Calu3 (cell line): ENCODE results near the gene CRHR1. TPM values are rescaled to one million over a fixed set of nuclear protein-coding genes. Genes with fewer than 3 reads are reported as not detected.

Experiments
- BruUV-seq: library from RNA; stranded (reverse); fragments of 400-500 nt; replicated peaks from 2 replicates; lab custom pipeline; 2021; lab: Mats Ljungman, UMichigan
- CTCF ChIA-PET: fragments of 300-600 bp; sonication (Branson Sonifier 250); formaldehyde crosslinking; loops from one replicate; lab custom pipeline; 2022; ENCODE audit warnings: antibody characterized with exemption; lab: Charles Lee
- DNase-seq: peaks from one replicate; pipeline ENCODE4 v3.0.0; 2022
- H3K27ac Mint-ChIP-seq: one replicate; pipeline ENCODE4 v1.8.0; 2022; ENCODE audit warnings: mixed read lengths; ENCODE audit not compliant: unreplicated experiment
- H3K27me3 Mint-ChIP-seq: one replicate; pipeline ENCODE4 v1.8.0; 2022; ENCODE audit warnings: mixed read lengths; ENCODE audit not compliant: unreplicated experiment
- H3K36me3 Mint-ChIP-seq: one replicate; pipeline ENCODE4 v1.8.0; 2022; ENCODE audit warnings: mild to moderate bottlenecking, moderate library complexity, mixed read lengths; ENCODE audit not compliant: insufficient read depth, unreplicated experiment
- H3K4me1 Mint-ChIP-seq: one replicate; pipeline ENCODE4 v1.8.0; 2022; ENCODE audit warnings: mild to moderate bottlenecking, low read depth, mixed read lengths; ENCODE audit not compliant: unreplicated experiment
- H3K4me3 Mint-ChIP-seq: one replicate; pipeline ENCODE4 v1.8.0; 2022; ENCODE audit warnings: mild to moderate bottlenecking, low read depth, moderate library complexity, mixed read lengths; ENCODE audit not compliant: unreplicated experiment
- H3K9me3 Mint-ChIP-seq: one replicate; pipeline ENCODE4 v1.8.0; 2022; ENCODE audit warnings: low read depth, mixed read lengths; ENCODE audit not compliant: unreplicated experiment
- CTCF ChIP-seq: fragments of 200-600 bp; IDR thresholded peaks from one replicate; pipeline ENCODE4 v1.8.0; 2022; ENCODE audit warnings: antibody characterized with exemption; ENCODE audit not compliant: unreplicated experiment
- intact Hi-C: fragments of 100-400 bp; cut with micrococcal nuclease; formaldehyde crosslinking; loops from one replicate; pipeline ENCODE4 v1.10.0; 2022; ENCODE audit not compliant: unreplicated experiment
- total RNA-seq: library from RNA; stranded (reverse); gene quantifications from 2 replicates; pipeline ENCODE4 v1.2.3, GENCODE V29; 2022

Gene CRHR1
- total RNA-seq, 1 experiment from 2014 or later: not detected

- CTCF ChIA-PET: interaction anchor here (1.0 kb wide), 1 partner anchor 48 kb away, joined by 3 read pairs; no protein-coding TSS in a partner anchor
- Mint-ChIP-seq H3K27me3 (peaks cover 93% of the 10 kb centered on the region), H3K4me1 (no peaks in the 10 kb centered on the region), H3K36me3 (peaks cover 11% of the 10 kb centered on the region), H3K27ac (no peak overlapping the region), H3K4me3 (peak overlapping the region; percentile 63), H3K9me3 (no peaks in the 10 kb centered on the region)
- TF ChIP-seq CTCF: no peak
- DNase-seq: no peak
- no TSS peak for BruUV-seq
- intact Hi-C loops: no loop called here
Measured at GRCh38 chr17:45785480-45786193, 1.5 kb downstream of the CRHR1 start.

- no peak overlapping the region for H3K27ac Mint-ChIP-seq
Measured at GRCh38 chr17:45786349-45786748, 2.2 kb downstream of the CRHR1 start.

DNA sequence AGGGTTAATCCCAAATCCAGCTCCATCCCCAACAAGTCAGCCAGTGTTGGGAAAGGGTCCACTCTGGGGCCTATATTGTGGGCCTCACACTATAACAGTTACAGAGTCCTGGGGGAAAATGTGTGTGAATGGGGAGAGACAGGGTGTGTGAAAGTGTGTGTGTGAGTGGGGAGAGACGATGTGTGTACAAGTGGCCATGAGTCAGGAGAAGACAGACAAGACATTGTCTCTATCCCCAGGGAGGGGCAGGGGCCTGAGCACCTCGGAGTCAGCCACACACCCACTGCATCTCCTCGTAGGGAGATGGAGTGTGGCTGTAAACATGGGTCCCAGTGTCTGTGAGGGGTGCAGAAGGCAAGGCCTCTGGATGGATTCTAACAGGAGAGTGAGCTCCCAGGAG is 2.9 kb downstream of the CRHR1 start:
- peaks cover 16% of the 10 kb centered on the region for H3K36me3 Mint-ChIP-seq
- H3K4me1 Mint-ChIP-seq: peaks cover 7% of the 10 kb centered on the region
- intact Hi-C loops: no loop called here
- no TSS peak for BruUV-seq
- CTCF ChIA-PET: interaction anchor here (0.9 kb wide), 1 partner anchor 121 kb away, joined by 3 read pairs; no protein-coding TSS in a partner anchor
- peaks cover 93% of the 10 kb centered on the region for H3K27me3 Mint-ChIP-seq
- H3K27ac Mint-ChIP-seq: no peak overlapping the region
- no peak for DNase-seq
- no peak for TF ChIP-seq CTCF
- no peak overlapping the region for H3K4me3 Mint-ChIP-seq
- no peaks in the 10 kb centered on the region for H3K9me3 Mint-ChIP-seq

More at GRCh38 chr17:45786349-45786748, 2.2 kb downstream of the CRHR1 start:
- peaks cover 11% of the 10 kb centered on the region for H3K36me3 Mint-ChIP-seq
- H3K27me3 Mint-ChIP-seq: peaks cover 93% of the 10 kb centered on the region
- no peaks in the 10 kb centered on the region for H3K9me3 Mint-ChIP-seq
- no TSS peak for BruUV-seq
- CTCF ChIA-PET: no interaction called here
- DNase-seq: no peak
- TF ChIP-seq CTCF: no peak
- intact Hi-C loops: no loop called here
- H3K4me3 Mint-ChIP-seq: no peak overlapping the region
- peaks cover under 1% of the 10 kb centered on the region for H3K4me1 Mint-ChIP-seq

DNA sequence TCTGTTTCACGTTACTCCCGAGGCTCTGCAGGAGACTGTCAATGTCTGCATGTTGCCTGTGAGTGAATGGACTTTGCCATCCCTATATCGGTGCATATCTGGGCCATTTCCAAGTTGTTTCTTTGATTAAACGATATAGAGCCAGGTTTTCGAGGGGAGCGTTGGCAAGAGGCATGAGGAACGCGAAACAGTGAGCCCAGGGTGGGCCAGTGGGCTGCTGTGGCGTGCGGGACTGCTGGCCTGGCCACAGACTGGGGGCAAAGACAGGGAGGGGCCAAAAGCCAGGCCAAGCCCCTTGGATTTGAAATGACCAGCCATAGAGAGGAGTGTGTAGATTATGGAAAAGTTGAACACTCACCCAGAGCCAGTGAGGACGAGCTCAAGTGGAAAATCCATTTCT is 3.5 kb downstream of the CRHR1 start:
- peaks cover 93% of the 10 kb centered on the region for H3K27me3 Mint-ChIP-seq
- no TSS peak for BruUV-seq
- CTCF ChIA-PET: interaction anchor here (0.9 kb wide), 1 partner anchor 122 kb away, joined by 3 read pairs; no protein-coding TSS in a partner anchor

More for the DNA sequence above, 3.5 kb downstream of the CRHR1 start:
- TF ChIP-seq CTCF: no peak
- Mint-ChIP-seq H3K36me3 (peaks cover 16% of the 10 kb centered on the region), H3K4me1 (peaks cover 13% of the 10 kb centered on the region), H3K27ac (no peak overlapping the region), H3K4me3 (no peak overlapping the region), H3K9me3 (no peaks in the 10 kb centered on the region)
- intact Hi-C loops: no loop called here
- no peak for DNase-seq
